Suppressor macrophage treated with lipopolysaccharide for 1 hour (primary cell): ENCODE measurements around the gene SDHB.
"Not testable (repeated sequence)": the region's sequence is repeated elsewhere in the genome, so short reads cannot be mapped to it uniquely, and the experiment has no call there.

Source experiments
- DNase-seq, 3 donors: peaks; one replicate each; pipeline ENCODE4 v3.0.0-alpha.2; 2020 to 2022

Gene SDHB

DNA sequence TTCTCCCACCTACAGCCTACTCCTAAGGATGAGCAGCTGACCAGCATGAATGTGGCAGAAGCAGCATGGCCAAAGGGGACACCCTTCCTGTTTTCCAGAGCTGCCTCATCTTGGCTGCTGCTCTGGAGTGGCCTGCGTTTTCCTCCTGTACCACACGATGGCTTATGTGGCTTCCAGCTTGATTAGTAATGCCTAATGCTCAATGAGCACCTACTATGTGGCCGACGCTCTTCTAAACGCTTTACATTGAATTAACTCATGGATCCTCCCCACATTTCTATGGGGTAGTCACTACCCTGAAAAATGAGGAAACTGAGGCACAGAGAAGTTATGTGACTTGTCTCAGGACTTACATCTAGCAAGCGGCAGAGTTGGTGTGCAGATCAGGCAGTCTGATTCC is 18.0 kb upstream of the SDHB start:
- DNase-seq, result no peak

DNA sequence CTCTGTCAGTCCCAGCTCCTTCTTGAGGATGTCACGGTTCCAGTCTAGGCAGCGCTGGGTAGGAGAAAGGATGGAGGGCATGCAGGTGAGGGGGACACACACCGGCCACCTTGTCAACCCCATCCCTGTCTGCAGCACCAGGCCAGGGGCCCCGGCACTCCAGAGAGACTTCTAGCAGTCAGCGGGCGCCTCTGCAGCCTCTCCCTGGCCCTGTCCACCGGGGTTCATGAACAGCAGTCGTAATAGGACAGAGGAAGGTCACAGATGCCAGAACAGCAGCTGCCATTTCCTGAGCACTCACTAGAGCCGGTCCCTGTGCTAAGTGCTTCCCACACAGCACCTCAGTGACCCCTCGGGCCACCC is 16.3 kb upstream of the SDHB start:
- DNase-seq, result no peak

DNA sequence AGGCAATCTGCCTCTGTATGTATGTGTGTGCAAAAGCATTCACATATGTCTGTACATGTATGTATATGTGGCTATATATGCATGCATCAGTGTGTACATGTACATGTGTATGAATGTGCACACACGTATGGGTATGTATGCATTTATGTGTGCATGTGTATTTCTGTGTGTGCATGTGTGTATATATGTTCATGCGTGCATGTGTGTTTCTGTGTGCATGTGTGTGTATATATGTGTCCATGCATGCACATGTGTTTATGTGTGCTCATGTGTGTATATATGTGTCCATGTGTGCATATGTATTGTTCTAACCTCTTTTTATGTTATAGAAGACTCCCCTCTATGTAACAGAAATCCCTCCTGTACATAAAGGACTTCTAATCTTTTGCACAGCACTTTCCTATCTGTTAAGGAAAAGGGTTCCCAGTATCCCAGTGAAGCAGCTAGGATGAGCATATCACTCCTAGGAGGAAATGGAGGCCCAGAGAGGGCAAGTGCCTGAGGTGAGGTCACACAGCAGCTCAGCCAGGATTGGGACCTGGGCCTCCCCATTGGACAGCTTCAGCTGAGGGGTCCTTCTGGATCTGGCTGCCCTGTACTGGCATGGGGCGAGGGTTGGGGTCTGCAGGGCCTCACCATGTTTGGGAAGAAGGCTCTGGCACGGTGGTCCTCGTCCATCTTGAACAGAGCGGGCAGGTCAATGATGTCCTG is 15.8 kb upstream of the SDHB start:
- no peak for DNase-seq

DNA sequence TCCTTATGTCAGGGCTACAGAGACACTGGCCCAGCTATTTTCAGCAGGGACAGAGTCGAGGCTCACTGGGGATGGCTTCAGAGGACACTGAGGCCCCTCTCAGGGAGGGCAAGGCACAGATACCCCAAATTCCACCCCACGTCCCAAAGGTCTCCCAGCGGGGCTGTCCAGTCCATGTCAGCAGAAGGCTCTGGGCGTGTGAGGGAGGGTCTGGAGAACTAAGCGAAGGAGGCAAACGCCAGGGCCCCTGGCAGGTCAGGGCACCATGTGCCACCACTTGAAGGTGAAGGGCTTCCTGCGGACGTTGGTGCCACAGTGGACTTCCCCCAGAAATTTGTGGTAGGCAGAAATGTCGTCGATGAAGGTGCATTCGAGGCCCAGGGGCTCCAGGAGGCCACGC is 15.0 kb upstream of the SDHB start:
- no peak for DNase-seq

DNA sequence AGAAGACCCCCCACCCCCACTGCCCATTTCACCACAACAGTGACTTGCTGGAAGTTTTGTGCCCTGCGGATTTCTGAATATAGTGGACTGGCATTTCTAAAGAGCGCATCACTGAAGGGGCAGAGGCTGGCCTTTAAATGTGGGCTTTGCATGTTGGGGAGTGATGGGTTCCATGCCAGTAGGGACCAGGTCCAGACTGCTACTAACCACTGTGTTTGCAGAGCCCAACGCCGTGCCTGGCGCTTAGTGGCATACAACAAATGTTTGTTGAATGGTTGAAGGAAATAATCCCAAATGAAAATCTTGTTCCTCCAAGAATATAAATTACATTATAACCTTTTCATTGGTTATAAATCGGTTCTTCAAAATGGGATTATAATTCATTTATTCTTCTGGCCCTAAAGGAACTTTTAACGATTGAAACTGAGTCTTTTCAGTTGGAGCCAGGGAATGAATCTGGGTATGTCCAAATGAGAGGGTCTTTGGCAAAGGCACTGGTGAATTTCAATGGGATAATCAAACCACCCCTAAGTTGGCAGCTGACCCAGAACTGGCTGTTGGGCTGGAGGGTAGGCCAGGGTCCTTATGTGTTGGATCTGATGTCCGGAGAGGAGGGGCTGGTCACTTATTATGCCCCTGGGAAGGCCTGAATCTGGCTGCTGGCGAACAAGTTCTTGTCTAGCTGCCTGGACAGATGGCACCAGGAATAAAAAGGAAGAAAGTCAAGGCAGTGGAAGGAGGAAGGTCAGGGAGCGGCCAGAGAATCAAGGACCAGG is 13.8 kb upstream of the SDHB start:
- DNase-seq, result no peak

DNA sequence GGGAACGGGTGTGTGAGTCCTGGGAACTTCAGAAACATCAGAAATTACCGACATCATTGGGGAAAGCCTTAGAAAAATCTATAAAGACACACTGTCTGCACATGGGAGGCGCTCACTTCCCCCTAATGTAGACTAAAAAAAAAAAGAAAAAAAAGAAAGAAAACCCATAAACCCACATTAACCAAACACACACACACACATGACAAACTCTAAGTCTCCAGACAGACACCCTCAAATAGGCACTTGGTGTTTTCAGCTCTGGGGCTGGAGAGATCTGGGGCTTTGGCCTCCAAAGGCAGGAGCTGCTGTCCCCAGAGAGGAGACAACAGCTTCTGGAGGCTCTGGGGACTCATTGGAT is 13.2 kb upstream of the SDHB start:
- no peak for DNase-seq

DNA sequence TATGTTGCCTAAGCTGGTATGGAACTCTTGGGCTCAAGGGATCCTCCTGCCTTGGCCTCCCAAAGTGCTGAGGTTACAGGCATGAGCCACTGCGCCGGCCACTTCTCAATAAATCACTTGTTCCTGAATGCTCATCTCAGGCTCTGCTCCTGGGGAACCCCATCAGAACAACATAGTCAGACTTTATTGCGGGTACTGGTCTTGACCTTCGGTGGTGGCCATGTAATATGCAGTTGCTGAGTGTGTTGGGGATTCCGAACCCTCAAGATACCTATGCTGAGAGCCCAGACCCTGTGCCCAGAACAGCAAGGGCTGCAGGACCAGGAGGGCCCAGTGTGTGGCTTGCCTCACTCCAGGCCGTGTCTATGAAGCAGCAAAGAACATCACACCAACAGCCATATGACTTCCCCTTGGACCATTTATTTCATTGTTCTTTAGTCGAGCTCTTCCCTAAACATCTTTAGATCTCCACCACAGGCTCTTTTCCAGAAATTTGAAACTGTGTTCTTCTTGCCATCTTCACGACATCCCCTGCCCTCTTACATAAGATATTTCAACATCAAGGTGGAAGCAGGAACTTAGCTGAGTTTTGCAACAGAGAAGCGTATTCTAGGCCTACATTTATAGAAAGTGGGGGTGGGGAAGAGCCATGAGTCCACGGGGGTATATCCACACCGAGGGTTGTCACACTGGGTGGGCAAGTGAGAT is 12.7 kb upstream of the SDHB start:
- DNase-seq, result peak; percentile 64 to 70 (median 69)

DNA sequence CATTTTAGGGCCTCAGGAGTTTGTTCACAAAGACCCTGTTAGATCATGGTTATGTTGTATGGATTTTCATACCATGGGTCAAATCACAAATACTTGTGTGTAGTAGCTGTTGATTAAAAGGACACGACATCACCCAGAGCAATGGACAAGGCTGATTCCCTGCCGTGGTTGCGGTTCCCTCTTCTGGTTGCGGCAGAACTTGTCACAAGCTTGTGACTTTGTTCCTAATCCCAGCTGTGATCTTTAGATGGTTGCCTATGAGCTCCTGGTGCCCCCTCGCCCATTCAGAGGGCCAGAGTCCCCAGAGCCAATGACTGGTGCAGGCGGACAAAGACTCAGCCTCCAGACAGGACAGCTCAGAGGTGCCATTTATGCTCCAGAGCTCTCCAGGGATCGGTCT is 11.8 kb upstream of the SDHB start:
- DNase-seq, result peak; percentile 51 to 65 (median 61)

DNA sequence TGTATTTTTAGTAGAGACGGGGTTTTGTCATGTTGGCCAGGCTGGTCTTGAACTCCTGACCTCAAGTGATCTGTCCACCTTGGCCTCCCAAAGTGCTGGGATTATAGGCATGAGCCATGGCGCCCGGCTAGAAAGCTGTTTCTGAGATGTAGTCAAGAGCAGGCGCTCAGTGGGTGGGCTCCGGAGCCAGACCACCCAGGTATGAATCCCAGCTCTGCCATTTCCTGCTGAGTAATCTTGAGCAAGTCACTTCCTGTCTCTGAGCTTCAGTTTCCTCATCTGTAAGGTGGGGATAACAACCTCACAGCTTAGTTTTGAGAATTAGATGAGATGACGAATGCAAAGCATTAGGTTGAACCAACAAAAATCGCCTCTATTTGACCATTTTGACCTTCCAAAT is 8.9 kb upstream of the SDHB start:
- not testable (repeated sequence) for DNase-seq

DNA sequence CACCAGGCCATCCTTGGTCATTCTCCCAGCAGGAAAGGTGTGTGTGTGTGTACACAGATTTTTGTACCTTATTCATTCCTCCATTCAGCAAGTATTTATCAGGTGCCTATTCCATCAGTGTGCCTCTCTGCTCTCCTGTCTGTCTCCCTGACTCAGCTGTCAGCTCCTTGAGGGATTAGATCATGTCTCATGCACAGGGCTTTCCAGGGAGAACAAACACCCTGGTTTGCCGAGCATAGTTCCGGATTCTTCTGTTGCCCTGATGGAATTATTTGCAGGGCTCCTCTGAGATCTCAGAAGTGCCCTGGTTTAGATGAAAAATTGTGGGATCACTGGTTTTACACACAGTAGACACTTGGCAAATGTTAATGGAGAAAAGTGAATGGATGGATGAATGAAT is 8.1 kb upstream of the SDHB start:
- no peak for DNase-seq

DNA sequence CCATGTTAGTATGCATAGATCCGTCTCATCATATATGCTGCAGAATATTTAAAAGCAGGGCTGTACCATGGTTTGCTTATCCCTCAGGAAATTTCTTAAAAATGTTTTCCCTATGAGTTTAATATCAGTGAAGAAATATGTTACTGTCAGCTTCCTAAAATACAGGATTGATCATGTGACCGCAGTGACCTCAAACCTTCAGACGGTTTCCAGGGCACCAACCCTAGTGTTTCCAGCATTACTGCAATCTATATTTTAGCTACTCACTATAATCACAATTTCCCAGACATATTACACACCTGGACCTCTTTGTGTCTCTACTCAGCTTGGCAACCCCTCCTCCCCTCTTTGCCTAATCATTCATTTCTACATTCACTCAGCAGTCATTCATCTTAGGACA is 7.7 kb upstream of the SDHB start:
- peak; percentile 61 to 65 (median 65) for DNase-seq

DNA sequence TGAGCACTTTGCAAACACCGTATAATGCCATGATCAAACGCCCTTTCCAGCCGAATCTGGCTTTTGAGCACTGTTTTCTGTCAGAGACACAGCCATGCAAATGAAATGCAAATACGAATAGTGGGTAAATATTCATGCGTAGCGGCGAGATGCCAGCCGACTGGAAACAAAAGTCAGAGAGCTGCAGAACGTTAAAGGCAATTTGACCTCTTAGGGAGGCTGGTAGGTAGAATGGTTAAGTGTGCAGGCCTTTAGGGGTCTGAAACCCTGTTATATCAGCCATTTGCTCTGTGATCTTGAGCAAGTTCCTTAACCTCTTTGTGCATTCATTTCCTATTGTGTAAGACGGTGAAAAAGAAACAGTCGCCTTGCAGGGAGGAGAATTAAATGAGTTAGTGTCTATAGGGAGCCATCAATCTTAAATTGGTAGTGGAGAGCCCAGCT is 6.5 kb upstream of the SDHB start:
- DNase-seq, result peak; percentile 46 to 70 (median 65)

DNA sequence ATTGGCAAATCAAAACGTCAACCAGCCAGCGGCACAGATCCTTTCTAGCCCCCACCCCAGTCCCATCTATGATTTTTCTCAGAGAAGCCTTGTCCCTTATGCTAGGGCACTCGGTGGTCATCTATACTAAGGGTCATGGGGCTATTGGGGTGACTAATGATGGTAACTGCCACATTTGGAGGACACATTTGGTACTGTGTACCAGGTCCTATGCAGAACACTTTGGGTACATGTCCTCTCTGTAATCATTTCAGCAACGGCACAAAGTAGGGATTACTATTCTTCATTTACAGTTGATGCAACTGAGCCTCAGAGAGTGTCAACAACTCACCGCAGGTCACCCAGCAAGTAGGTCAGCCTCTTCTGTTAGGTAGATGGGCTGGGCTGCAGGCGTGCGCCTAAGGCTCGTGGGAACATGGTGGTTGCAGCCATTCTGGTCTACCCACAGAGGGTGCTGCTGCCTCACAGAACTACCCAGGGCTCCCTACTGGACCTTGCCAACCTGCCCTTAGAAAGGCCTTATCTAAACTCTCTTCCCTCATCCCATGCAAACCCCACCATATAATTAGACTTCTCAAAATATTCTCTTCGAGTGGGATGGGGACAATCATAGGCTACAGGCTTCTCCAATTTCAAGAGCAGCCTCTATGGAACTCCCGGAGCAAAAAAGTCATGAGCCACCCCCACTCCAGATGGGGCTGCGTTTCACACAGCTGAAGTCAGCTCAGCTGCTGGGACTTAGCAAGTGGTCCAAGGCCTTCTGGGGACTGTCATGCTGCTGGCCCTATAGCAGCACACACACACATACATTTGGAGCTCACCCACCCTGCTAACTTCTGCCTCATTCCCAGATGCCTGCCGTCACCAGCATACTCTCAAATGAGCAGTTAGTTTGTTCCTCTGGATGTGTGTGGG is 5.8 kb upstream of the SDHB start:
- peak; percentile 74 to 83 (median 81) for DNase-seq

DNA sequence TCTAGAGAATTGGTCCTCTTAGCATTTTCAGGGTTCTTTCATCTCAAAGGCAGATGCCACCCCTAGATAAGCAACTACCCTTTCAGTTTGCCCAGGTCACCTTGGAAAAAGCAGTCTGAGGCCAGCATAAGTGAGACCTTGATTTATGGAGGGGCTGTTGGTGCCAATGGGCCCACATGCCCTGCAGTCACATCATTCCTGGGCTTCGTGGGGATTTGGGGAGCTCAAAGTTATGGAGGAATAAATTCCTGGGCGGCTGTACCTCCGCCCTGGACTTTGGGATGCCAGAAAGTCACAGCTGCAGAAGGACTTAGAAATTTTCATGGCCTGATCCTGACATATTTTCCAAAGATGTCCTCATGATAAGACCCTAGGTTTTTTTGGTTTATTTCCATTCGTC is 2.7 kb upstream of the SDHB start:
- DNase-seq, result no peak

DNA sequence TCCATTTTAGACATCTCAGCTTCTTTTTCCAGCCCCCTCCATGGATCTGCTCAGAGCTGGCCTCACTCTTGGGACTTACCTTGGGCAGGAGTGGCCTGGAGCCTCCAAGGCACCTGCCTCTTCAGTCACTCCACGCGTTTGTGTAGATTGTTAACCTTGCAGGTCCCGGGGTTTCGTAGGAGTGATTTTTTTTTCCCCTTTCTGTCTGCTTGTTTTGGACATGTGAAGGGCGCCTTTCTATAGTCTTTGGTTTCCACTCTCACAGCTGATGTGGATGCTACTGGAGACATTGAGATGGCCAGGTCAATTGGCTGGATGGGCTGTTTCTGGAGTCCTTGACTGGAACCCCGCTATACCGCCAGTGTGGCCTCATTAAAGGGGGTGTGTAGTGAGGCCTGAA is 2.0 kb upstream of the SDHB start:
- DNase-seq, result no peak

DNA sequence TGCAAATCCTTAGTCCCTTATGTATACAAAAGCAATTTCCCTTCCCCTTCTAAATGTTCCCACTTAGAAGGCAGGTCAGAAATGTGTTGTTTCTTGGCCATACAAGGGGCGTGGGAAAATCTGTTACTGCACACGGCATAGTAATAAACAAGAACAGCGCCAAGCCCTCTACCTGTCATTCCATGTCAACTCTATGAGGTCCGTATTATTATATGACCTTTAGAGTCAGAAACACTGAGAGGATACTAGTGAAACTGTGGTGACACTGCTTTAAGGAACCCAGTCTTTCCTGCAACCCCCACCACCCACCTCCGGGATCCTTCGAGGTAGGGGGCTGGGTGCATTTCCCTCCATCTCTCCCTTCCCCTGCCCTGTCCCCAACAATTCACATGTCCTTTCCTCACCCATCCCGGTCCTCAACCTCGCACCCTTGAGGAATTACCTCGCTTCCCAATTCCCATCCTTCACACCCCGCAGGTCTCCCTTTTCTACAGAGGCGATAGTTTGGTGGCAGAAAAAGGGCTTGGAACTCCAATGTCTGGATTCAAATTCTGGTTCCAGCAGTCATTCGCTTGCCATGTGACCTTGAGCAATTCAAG is 647 bp downstream of the SDHB start:
- DNase-seq, result peak in 2 of 3 donors; percentile 16 to 23

DNA sequence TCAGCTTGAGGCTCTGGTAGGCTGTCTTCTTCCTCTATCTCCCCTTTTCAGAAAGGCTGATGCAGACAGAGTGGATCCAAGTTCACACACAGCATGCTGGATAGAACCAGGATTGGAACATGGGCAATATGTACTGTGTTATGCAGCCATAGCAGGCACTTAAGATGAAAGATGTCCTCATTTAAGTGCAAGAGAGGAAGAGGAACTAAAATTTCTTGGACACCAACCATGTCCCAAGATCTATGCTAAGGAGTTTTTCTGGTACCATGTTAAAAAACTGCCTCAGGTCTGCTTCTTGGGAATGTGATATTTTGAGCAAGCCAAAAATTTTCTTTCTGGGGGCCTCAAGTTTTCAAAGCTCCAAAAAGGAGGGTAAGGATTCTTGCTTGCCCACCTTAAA is 1.2 kb downstream of the SDHB start:
- DNase-seq, result peak; percentile 12 to 47 (median 20)

DNA sequence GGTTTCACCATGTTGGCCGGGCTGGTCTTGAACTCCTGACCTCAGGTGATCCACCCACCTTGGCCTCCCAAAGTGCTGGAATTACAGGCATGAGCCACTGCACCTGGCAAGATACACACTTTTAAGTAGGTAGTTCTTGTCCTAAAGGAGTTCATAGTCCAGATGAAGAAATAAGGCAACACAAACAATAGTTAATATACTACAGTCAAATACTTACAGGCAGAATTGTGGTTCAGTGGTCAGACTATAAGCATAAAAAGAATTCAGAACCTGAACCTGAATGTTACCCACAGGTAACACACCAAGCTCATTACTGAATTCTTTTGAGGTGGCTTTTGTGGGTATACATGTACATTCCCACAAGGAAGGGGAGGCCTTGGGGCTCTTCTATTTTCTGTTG is 1.8 kb downstream of the SDHB start:
- DNase-seq, result no peak

DNA sequence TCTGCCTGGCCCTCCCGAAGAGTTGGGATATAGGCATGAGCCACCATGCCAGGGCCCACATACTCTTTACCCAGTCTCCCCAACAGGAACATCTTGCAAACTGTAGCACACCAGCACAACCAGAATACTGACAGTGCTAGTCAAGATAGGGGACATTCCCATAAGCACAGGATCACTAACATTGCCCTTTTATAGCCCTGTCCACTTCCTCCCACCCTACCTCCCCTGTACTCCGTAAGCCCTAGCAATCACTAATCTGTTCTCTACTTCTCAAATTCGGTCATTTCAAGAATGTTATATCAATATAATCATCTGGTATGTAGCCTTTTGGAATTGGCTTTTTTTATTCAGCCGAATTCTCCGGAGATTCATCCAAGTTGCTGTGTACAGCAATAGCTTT is 5.9 kb downstream of the SDHB start:
- no peak for DNase-seq

DNA sequence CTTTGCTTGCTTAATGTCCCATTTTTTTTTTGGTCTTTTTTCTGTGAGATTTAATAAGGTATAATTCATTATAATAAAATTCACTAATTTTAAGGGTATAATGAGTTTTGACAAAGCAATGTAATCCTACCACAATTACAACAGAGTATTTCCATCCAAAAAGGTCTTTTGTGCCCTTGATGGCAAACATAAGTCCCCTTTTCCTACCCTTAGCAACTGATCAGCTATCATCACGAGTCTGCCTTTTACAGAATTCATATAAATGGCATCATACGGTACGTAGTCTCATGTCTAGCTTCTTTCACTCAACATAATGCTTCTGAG is 7.5 kb downstream of the SDHB start:
- no peak for DNase-seq

DNA sequence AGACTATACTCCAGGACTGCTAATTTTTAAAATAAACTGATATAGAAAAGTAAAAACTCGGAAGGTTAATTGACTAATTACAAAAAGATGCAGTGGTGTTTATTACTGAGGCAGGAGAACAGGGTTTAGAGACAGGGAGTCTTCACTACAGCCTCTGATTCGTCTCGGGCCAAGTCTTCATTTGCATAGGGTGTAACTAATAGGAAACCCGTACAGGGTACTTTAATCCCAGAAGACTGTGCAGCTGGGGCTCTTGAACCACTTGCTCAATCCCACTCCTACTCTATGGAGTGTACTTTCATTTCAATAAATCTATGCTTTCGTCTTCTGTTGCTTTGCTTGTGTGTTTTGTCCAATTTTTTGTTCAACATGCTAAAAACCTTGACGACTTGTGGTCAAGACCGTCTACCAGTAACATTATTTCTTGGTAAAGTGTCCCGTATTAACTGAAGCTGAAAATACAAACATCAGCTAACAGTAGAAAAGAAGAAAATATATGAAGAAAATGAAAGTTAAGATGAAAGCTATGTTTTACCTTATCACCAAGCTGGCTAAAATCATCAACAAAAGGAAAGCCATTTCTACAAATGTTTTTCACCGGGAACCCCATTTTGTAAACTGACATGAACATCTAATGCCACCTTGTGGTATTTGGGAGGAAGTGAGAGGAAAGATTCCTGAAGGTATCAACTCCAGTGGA is 8.0 kb downstream of the SDHB start:
- peak; percentile 53 to 77 (median 75) for DNase-seq

DNA sequence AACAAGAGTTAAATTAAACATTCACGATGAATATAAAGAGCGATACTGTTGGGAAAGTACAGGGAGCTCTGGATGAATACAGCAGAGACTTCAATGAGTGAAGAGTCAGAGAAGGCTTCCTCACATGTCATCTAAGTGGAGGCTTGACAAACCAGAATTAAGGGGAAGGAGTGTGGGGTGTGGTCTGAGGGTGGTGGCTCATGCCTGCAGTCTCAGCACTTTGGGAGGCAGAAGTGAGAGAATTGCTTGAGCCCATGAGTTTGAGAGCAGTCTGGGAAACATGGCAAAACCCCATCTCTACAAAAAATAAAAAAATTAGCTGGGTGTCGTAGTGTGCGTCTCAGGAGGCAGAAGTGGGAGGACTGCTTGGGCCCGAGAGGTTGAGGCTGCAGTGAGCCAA is 8.7 kb downstream of the SDHB start:
- DNase-seq, result peak; percentile 90 to 95 (median 93)
